ENCODE measurements around the gene RDH13. TPM values are rescaled to one million over a fixed set of nuclear protein-coding genes. Genes with fewer than 3 reads are reported as not detected.

Gene RDH13
- polyA plus RNA-seq, 1 donor, result 19.9 TPM

- WGBS (ENCODE audit: insufficient coverage, low lambda C conversion rate), result 100% methylated on average over 1 of the region's 27 CpGs
- Histone ChIP-seq H3K4me3 (ENCODE audit: low read length) (no peak overlapping the region), H3K27me3 (ENCODE audit: control insufficient read depth, insufficient read depth, low read length) (no peaks in the 10 kb centered on the region), H3K9me3 (ENCODE audit: control insufficient read depth, low read depth, low read length) (peaks cover 5% of the 10 kb centered on the region), H3K4me1 (ENCODE audit: control insufficient read depth, insufficient read depth, low read length) (no peaks in the 10 kb centered on the region), H3K36me3 (ENCODE audit: control insufficient read depth, insufficient read depth, low read length) (peaks cover 53% of the 10 kb centered on the region), H3K27ac (ENCODE audit: low read length) (no peak overlapping the region)
- no peak for DNase-seq
Measured at GRCh38 chr19:55099557-55100506, 36.9 kb upstream of the RDH13 start.

GRCh38 chr19:55098716-55099556 lies 36.0 kb upstream of the RDH13 start:
- H3K36me3 ChIP-seq (ENCODE audit: control insufficient read depth, insufficient read depth, low read length), result peaks cover 60% of the 10 kb centered on the region
- WGBS (ENCODE audit: insufficient coverage, low lambda C conversion rate), result no CpG with 5 or more reads among the region's 27 CpGs
- H3K4me3 ChIP-seq (ENCODE audit: low read length), result no peak overlapping the region
- DNase-seq, result no peak
- H3K4me1 ChIP-seq (ENCODE audit: control insufficient read depth, insufficient read depth, low read length), result no peaks in the 10 kb centered on the region
- no peak overlapping the region for H3K27ac ChIP-seq (ENCODE audit: low read length)
- H3K9me3 ChIP-seq (ENCODE audit: control insufficient read depth, low read depth, low read length), result peaks cover 5% of the 10 kb centered on the region
- no peaks in the 10 kb centered on the region for H3K27me3 ChIP-seq (ENCODE audit: control insufficient read depth, insufficient read depth, low read length)

- Histone ChIP-seq H3K4me3 (ENCODE audit: low read length) (no peak overlapping the region), H3K4me1 (ENCODE audit: control insufficient read depth, insufficient read depth, low read length) (no peaks in the 10 kb centered on the region), H3K9me3 (ENCODE audit: control insufficient read depth, low read depth, low read length) (peaks cover under 1% of the 10 kb centered on the region), H3K27ac (ENCODE audit: low read length) (no peak overlapping the region), H3K36me3 (ENCODE audit: control insufficient read depth, insufficient read depth, low read length) (peaks cover 54% of the 10 kb centered on the region), H3K27me3 (ENCODE audit: control insufficient read depth, insufficient read depth, low read length) (no peaks in the 10 kb centered on the region)
- WGBS (ENCODE audit: insufficient coverage, low lambda C conversion rate), result no CpG with 5 or more reads among the region's 23 CpGs
- DNase-seq, result no peak
Measured at GRCh38 chr19:55097864-55098715, 35.1 kb upstream of the RDH13 start.

GRCh38 chr19:55096061-55096701 lies 33.2 kb upstream of the RDH13 start:
- no peak for DNase-seq
- H3K27ac ChIP-seq (ENCODE audit: low read length), result no peak overlapping the region
- no peak overlapping the region for H3K4me3 ChIP-seq (ENCODE audit: low read length)
- H3K9me3 ChIP-seq (ENCODE audit: control insufficient read depth, low read depth, low read length), result no peaks in the 10 kb centered on the region
- no CpG with 5 or more reads among the region's 23 CpGs for WGBS (ENCODE audit: insufficient coverage, low lambda C conversion rate)
- H3K27me3 ChIP-seq (ENCODE audit: control insufficient read depth, insufficient read depth, low read length), result no peaks in the 10 kb centered on the region
- no peaks in the 10 kb centered on the region for H3K4me1 ChIP-seq (ENCODE audit: control insufficient read depth, insufficient read depth, low read length)
- H3K36me3 ChIP-seq (ENCODE audit: control insufficient read depth, insufficient read depth, low read length), result peaks cover 55% of the 10 kb centered on the region

- Histone ChIP-seq H3K4me1 (ENCODE audit: control insufficient read depth, insufficient read depth, low read length) (no peaks in the 10 kb centered on the region), H3K9me3 (ENCODE audit: control insufficient read depth, low read depth, low read length) (no peaks in the 10 kb centered on the region), H3K27ac (ENCODE audit: low read length) (no peak overlapping the region), H3K36me3 (ENCODE audit: control insufficient read depth, insufficient read depth, low read length) (peaks cover 61% of the 10 kb centered on the region), H3K4me3 (ENCODE audit: low read length) (no peak overlapping the region), H3K27me3 (ENCODE audit: control insufficient read depth, insufficient read depth, low read length) (no peaks in the 10 kb centered on the region)
- WGBS (ENCODE audit: insufficient coverage, low lambda C conversion rate), result no CpG with 5 or more reads among the region's 23 CpGs
- no peak for DNase-seq
Measured at GRCh38 chr19:55095260-55096060, 32.5 kb upstream of the RDH13 start.

- no peak overlapping the region for H3K4me3 ChIP-seq (ENCODE audit: low read length)
- no peaks in the 10 kb centered on the region for H3K9me3 ChIP-seq (ENCODE audit: control insufficient read depth, low read depth, low read length)
- no peaks in the 10 kb centered on the region for H3K4me1 ChIP-seq (ENCODE audit: control insufficient read depth, insufficient read depth, low read length)
- DNase-seq, result no peak
- no peak overlapping the region for H3K27ac ChIP-seq (ENCODE audit: low read length)
- no CpG with 5 or more reads among the region's 32 CpGs for WGBS (ENCODE audit: insufficient coverage, low lambda C conversion rate)
- no peaks in the 10 kb centered on the region for H3K27me3 ChIP-seq (ENCODE audit: control insufficient read depth, insufficient read depth, low read length)
- H3K36me3 ChIP-seq (ENCODE audit: control insufficient read depth, insufficient read depth, low read length), result peaks cover 57% of the 10 kb centered on the region
Measured at GRCh38 chr19:55094456-55095259, 31.7 kb upstream of the RDH13 start.

- H3K27me3 ChIP-seq (ENCODE audit: control insufficient read depth, insufficient read depth, low read length), result peaks cover 4% of the 10 kb centered on the region
- H3K27ac ChIP-seq (ENCODE audit: low read length), result no peak overlapping the region
- H3K9me3 ChIP-seq (ENCODE audit: control insufficient read depth, low read depth, low read length), result no peaks in the 10 kb centered on the region
- peaks cover under 1% of the 10 kb centered on the region for H3K4me1 ChIP-seq (ENCODE audit: control insufficient read depth, insufficient read depth, low read length)
- no peak for DNase-seq
- no peak overlapping the region for H3K4me3 ChIP-seq (ENCODE audit: low read length)
- no CpG with 5 or more reads among the region's 49 CpGs for WGBS (ENCODE audit: insufficient coverage, low lambda C conversion rate)
- H3K36me3 ChIP-seq (ENCODE audit: control insufficient read depth, insufficient read depth, low read length), result peaks cover 43% of the 10 kb centered on the region
Measured at GRCh38 chr19:55092423-55093318, 29.7 kb upstream of the RDH13 start.

- no peak overlapping the region for H3K27ac ChIP-seq (ENCODE audit: low read length)
- no peak for DNase-seq
- H3K4me3 ChIP-seq (ENCODE audit: low read length), result no peak overlapping the region
- WGBS (ENCODE audit: insufficient coverage, low lambda C conversion rate), result no CpG with 5 or more reads among the region's 27 CpGs
- H3K4me1 ChIP-seq (ENCODE audit: control insufficient read depth, insufficient read depth, low read length), result peaks cover 7% of the 10 kb centered on the region
- H3K36me3 ChIP-seq (ENCODE audit: control insufficient read depth, insufficient read depth, low read length), result peaks cover 43% of the 10 kb centered on the region
- no peaks in the 10 kb centered on the region for H3K9me3 ChIP-seq (ENCODE audit: control insufficient read depth, low read depth, low read length)
- H3K27me3 ChIP-seq (ENCODE audit: control insufficient read depth, insufficient read depth, low read length), result peaks cover 11% of the 10 kb centered on the region
Measured at GRCh38 chr19:55091955-55092354, 29.0 kb upstream of the RDH13 start.
